HCT116 (cell line): ENCODE results near the gene KPNA4. TPM values are rescaled to one million over a fixed set of nuclear protein-coding genes. Genes with fewer than 3 reads are reported as not detected.

ENCODE experiments used
- ATAC-seq: fragments of 200-7000 bp; cut with Tn5 transposase; 2 replicates; pipeline ENCODE4 v1.9.1; 2020; ENCODE audit warnings: mild to moderate bottlenecking, moderate library complexity
- BruUV-seq: library from RNA; stranded (reverse); fragments of 400-500 nt; replicated peaks from 2 replicates; lab custom pipeline; 2021; lab: Mats Ljungman, UMichigan
- CTCF ChIA-PET: fragments of 300-600 bp; sonication (Branson Sonifier 250); formaldehyde crosslinking; loops from one replicate; lab custom pipeline; 2021; ENCODE audit warnings: antibody characterized with exemption; lab: Charles Lee
- POLR2A ChIA-PET: fragments of 300-600, 350-600 bp; sonication (Branson Sonifier 250); formaldehyde crosslinking; loops from one replicate; lab custom pipeline; 2021; ENCODE audit warnings: antibody characterized with exemption; lab: Charles Lee
- RAD21 ChIA-PET, 2 experiments: fragments of 300-600 bp; sonication (Branson Sonifier 250); formaldehyde crosslinking; loops; one replicate each; lab custom pipeline; 2023; ENCODE audit warnings: low total read pairs in 2 of 2; ENCODE audit not compliant: uncharacterized antibody in 2 of 2, unreplicated experiment in 2 of 2, low non-redundant PET in 1 of 2; lab: Charles Lee
- DNase-seq: peaks from one replicate; pipeline ENCODE4 v3.0.0-alpha.2; 2010; ENCODE audit warnings: low read depth, low spot score
- H2AFZ ChIP-seq: fragments of 200-600 bp; shearing (Covaris generic), sonication (generic); 2 replicates; pipeline ENCODE4 v1.6.1; 2017; ENCODE audit warnings: low read depth, mixed run types, mixed read lengths, antibody characterized with exemption, low read length; ENCODE audit not compliant: poor library complexity, severe bottlenecking
- H3K27ac ChIP-seq: 2 replicates; pipeline ENCODE4 v1.5.1; 2012; ENCODE audit warnings: low read depth, low read length
- H3K27me3 ChIP-seq: fragments of 200-600 bp; sonication (generic); 2 replicates; pipeline ENCODE4 v1.6.1; 2016; ENCODE audit warnings: mixed run types, low read length, mixed read lengths; ENCODE audit not compliant: insufficient read depth
- H3K36me3 ChIP-seq, 2 experiments: fragments of 200-500 bp in 1 of 2; fragments of 200-600 bp in 1 of 2; sonication (Bioruptor generic) in 1 of 2; sonication (generic) in 1 of 2; 2 replicates each; pipeline versions ENCODE4 v1.5.1 to v1.6.1; 2014 to 2016; ENCODE audit warnings: low read length in 2 of 2, inconsistent platforms in 1 of 2, mixed read lengths in 1 of 2, mixed run types in 1 of 2; ENCODE audit not compliant: insufficient read depth in 2 of 2, control insufficient read depth in 1 of 2
- H3K4me1 ChIP-seq, 2 experiments: fragments of 200-600 bp in 1 of 2; sonication (generic) in 1 of 2; 2 replicates each; pipeline versions ENCODE4 v1.5.1 to v1.6.1; 2012 to 2017; ENCODE audit warnings: low read length in 2 of 2, inconsistent platforms in 1 of 2, mild to moderate bottlenecking in 1 of 2, mixed read lengths in 1 of 2, mixed run types in 1 of 2, moderate library complexity in 1 of 2; ENCODE audit not compliant: insufficient read depth in 2 of 2, control insufficient read depth in 1 of 2
- H3K4me2 ChIP-seq: fragments of 200-600 bp; sonication (generic); 2 replicates; pipeline ENCODE4 v1.6.1; 2017; ENCODE audit warnings: mixed run types, low read length, mixed read lengths
- H3K4me3 ChIP-seq, 2 experiments: fragments of 200-600 bp in 1 of 2; sonication (generic) in 1 of 2; replicated peaks in 1 of 2; 2 replicates each; pipeline ENCODE4 v1.5.1; 2011 to 2016; ENCODE audit warnings: low read length in 2 of 2, control low read depth in 1 of 2, low read depth in 1 of 2, mild to moderate bottlenecking in 1 of 2, mixed read lengths in 1 of 2, mixed run types in 1 of 2
- H3K79me2 ChIP-seq: fragments of 200-600 bp; sonication (generic); 2 replicates; pipeline ENCODE4 v1.6.1; 2017; ENCODE audit warnings: mild to moderate bottlenecking, mixed run types, low read length, moderate library complexity, mixed read lengths; ENCODE audit not compliant: insufficient read depth
- H3K9ac ChIP-seq: fragments of 200-600 bp; sonication (generic); 2 replicates; pipeline ENCODE4 v1.6.1; 2016; ENCODE audit warnings: low read length, mixed read lengths
- H3K9me2 ChIP-seq: fragments of 200-600 bp; sonication (generic), shearing (Covaris generic); 2 replicates; pipeline ENCODE4 v1.6.1; 2017; ENCODE audit warnings: mixed run types, mild to moderate bottlenecking, moderate library complexity; ENCODE audit not compliant: insufficient read depth
- H3K9me3 ChIP-seq, 2 experiments: fragments of 200-500 bp in 1 of 2; fragments of 200-600 bp in 1 of 2; sonication (Bioruptor generic) in 1 of 2; sonication (generic) in 1 of 2; 2 replicates each; pipeline ENCODE4 v1.6.1; 2014 to 2017; ENCODE audit warnings: low read length in 2 of 2, mixed read lengths in 2 of 2, inconsistent platforms in 1 of 2, low read depth in 1 of 2, mild to moderate bottlenecking in 1 of 2, mixed run types in 1 of 2, moderate library complexity in 1 of 2; ENCODE audit not compliant: control insufficient read depth in 1 of 2, insufficient read depth in 1 of 2
- H4K20me1 ChIP-seq: fragments of 200-600 bp; sonication (generic), shearing (Covaris generic); 2 replicates; pipeline ENCODE4 v1.6.1; 2017; ENCODE audit warnings: mixed run types, mild to moderate bottlenecking, moderate library complexity; ENCODE audit not compliant: insufficient read depth
- ELF1 ChIP-seq: IDR thresholded peaks from 2 replicates; pipeline ENCODE4 v1.6.1; 2012; ENCODE audit warnings: low read depth, borderline replicate concordance
- FOSL1 ChIP-seq: IDR thresholded peaks from 2 replicates; pipeline ENCODE4 v1.6.1; 2012; ENCODE audit warnings: low read depth
- POLR2AphosphoS5 ChIP-seq: IDR thresholded peaks from 2 replicates; pipeline ENCODE4 v1.6.1; 2011; ENCODE audit warnings: mild to moderate bottlenecking, low read depth, low read length, moderate library complexity
- SIN3A ChIP-seq: IDR thresholded peaks from 2 replicates; pipeline ENCODE4 v1.6.1; 2012; ENCODE audit warnings: low read depth
- SP1 ChIP-seq: IDR thresholded peaks from 2 replicates; pipeline ENCODE4 v1.6.1; 2012; ENCODE audit warnings: low read depth
- TCF7L2 ChIP-seq: IDR thresholded peaks from 2 replicates; pipeline ENCODE4 v1.7.0; 2011; ENCODE audit warnings: borderline replicate concordance, inconsistent platforms; ENCODE audit not compliant: insufficient read depth, insufficient read length; ENCODE audit errors: extremely low read depth
- intact Hi-C: fragments of 100-400 bp; cut with micrococcal nuclease; formaldehyde crosslinking; loops from 2 replicates; pipeline ENCODE4 v1.10.0; 2022
- total RNA-seq: library from RNA; stranded (reverse); gene quantifications from one replicate; pipeline ENCODE4 v1.2.1, GENCODE V29; 2021; ENCODE audit not compliant: unreplicated experiment
- TF ChIP-seq, protein P1 (sequence below): IDR thresholded peaks from 2 replicates; pipeline ENCODE4 v1.6.1; 2011; ENCODE audit warnings: mild to moderate bottlenecking, low read length, moderate library complexity; ENCODE audit not compliant: insufficient replicate concordance; ENCODE audit errors: extremely low read depth
- TF ChIP-seq, protein P2 (sequence below), 3 experiments: fragments of 200-600 bp in 1 of 3; sonication (generic) in 1 of 3; IDR thresholded peaks in 2 of 3; conservative IDR thresholded peaks in 1 of 3; 2 replicates each; pipeline ENCODE4 v1.5.1; 2012 to 2017; ENCODE audit warnings: low read depth in 2 of 3, low read length in 2 of 3, antibody characterized with exemption in 1 of 3, borderline replicate concordance in 1 of 3, control low read depth in 1 of 3, mild to moderate bottlenecking in 1 of 3, mixed read lengths in 1 of 3, mixed run types in 1 of 3, moderate library complexity in 1 of 3; ENCODE audit not compliant: insufficient read depth in 1 of 3
- TF ChIP-seq, protein P3 (sequence below): IDR thresholded peaks from 2 replicates; pipeline ENCODE4 v1.6.1; 2012; ENCODE audit warnings: low read depth

The KPNA4 gene
- total RNA-seq, 1 experiment from 2014 or later: 43.1 TPM

DNA sequence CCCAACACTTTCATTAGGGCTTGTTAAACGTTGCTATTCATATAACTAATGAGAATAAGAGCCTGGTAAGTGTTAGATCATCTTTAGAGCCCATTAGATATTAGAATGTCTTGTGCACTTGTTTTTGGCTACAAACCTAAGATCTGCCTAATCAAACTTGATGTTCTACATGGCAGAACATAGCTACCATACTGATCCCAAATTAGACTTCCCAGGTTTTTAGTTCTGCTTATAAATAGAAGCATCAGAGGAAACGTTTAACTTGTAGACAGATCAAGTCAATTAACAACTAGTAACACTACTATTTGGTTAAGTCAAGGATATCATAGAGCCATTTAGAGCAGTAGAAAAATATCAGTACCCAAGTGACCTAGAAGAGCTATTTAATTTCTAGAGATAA, 11.7 kb upstream of the KPNA4 start:
- no peaks in the 10 kb centered on the region for H3K9me3 ChIP-seq
- intact Hi-C loops: loop anchor here (1.0 to 10.0 kb wide), 3 partner anchors 365 to 848 kb away; partner anchors contain the start of gene NMD3
- POLR2A ChIA-PET: no interaction called here
- no peak overlapping the region for H3K27ac ChIP-seq
- no peak for TF ChIP-seq SIN3A
- TF ChIP-seq POLR2AphosphoS5: no peak
- no peak for TF ChIP-seq SP1
- TF ChIP-seq ELF1: no peak
- TF ChIP-seq, protein P1, sequence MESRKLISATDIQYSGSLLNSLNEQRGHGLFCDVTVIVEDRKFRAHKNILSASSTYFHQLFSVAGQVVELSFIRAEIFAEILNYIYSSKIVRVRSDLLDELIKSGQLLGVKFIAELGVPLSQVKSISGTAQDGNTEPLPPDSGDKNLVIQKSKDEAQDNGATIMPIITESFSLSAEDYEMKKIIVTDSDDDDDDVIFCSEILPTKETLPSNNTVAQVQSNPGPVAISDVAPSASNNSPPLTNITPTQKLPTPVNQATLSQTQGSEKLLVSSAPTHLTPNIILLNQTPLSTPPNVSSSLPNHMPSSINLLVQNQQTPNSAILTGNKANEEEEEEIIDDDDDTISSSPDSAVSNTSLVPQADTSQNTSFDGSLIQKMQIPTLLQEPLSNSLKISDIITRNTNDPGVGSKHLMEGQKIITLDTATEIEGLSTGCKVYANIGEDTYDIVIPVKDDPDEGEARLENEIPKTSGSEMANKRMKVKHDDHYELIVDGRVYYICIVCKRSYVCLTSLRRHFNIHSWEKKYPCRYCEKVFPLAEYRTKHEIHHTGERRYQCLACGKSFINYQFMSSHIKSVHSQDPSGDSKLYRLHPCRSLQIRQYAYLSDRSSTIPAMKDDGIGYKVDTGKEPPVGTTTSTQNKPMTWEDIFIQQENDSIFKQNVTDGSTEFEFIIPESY: no peak
- RAD21 ChIA-PET: no interaction called here
- CTCF ChIA-PET: interaction anchor here (0.6 to 0.7 kb wide), 2 partner anchors 9 to 368 kb away, joined by 3 read pairs; no protein-coding TSS in a partner anchor
- no peak for DNase-seq
- no TSS peak for BruUV-seq
- peak overlapping the region; percentile 81 for H2AFZ ChIP-seq
- no peak overlapping the region for H3K4me2 ChIP-seq
- H3K79me2 ChIP-seq: no peaks in the 10 kb centered on the region
- ATAC-seq: no peak
- H3K36me3 ChIP-seq: no peaks in the 10 kb centered on the region
- H3K4me3 ChIP-seq: no peak overlapping the region
- H3K9ac ChIP-seq: no peak overlapping the region
- no peaks in the 10 kb centered on the region for H3K27me3 ChIP-seq
- H3K9me2 ChIP-seq: no peaks in the 10 kb centered on the region
- no peaks in the 10 kb centered on the region for H4K20me1 ChIP-seq
- no peaks in the 10 kb centered on the region for H3K4me1 ChIP-seq

DNA sequence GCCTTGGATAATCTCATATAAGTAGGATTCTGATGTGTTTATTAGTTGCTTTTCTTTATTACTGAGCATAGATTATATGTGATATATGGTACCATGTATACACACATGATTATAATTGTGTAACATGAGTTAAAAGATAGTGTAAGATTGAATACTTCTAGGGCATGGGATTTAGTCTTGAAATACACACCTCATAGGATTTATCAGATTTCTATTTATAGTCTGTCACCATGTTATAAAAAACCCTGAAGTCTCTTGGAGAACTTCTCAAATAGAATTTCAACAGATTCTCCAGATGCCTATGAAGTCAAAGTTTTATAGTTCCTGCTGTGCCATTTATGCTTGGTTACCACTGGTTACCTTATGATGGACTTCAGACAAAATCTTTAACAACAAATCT, 11.2 kb upstream of the KPNA4 start:
- ChIA-PET POLR2A (no interaction called here), CTCF (interaction anchor here (0.6 to 0.7 kb wide), 2 partner anchors 8 to 368 kb away, joined by 3 read pairs; no protein-coding TSS in a partner anchor), RAD21 (no interaction called here)
- no peaks in the 10 kb centered on the region for H4K20me1 ChIP-seq
- H3K27me3 ChIP-seq: no peaks in the 10 kb centered on the region
- no peaks in the 10 kb centered on the region for H3K9me2 ChIP-seq
- intact Hi-C loops: loop anchor here (1.0 to 10.0 kb wide), 3 partner anchors 366 to 848 kb away; partner anchors contain the start of gene NMD3
- no peak overlapping the region for H3K4me2 ChIP-seq
- DNase-seq: no peak
- H3K79me2 ChIP-seq: no peaks in the 10 kb centered on the region
- H3K27ac ChIP-seq: no peak overlapping the region
- no peak for ATAC-seq
- H3K36me3 ChIP-seq: no peaks in the 10 kb centered on the region
- BruUV-seq: no TSS peak
- no peak overlapping the region for H3K9ac ChIP-seq
- H2AFZ ChIP-seq: no peak overlapping the region
- H3K4me3 ChIP-seq: no peak overlapping the region
- no peaks in the 10 kb centered on the region for H3K4me1 ChIP-seq
- no peaks in the 10 kb centered on the region for H3K9me3 ChIP-seq
- TF ChIP-seq, protein P2, sequence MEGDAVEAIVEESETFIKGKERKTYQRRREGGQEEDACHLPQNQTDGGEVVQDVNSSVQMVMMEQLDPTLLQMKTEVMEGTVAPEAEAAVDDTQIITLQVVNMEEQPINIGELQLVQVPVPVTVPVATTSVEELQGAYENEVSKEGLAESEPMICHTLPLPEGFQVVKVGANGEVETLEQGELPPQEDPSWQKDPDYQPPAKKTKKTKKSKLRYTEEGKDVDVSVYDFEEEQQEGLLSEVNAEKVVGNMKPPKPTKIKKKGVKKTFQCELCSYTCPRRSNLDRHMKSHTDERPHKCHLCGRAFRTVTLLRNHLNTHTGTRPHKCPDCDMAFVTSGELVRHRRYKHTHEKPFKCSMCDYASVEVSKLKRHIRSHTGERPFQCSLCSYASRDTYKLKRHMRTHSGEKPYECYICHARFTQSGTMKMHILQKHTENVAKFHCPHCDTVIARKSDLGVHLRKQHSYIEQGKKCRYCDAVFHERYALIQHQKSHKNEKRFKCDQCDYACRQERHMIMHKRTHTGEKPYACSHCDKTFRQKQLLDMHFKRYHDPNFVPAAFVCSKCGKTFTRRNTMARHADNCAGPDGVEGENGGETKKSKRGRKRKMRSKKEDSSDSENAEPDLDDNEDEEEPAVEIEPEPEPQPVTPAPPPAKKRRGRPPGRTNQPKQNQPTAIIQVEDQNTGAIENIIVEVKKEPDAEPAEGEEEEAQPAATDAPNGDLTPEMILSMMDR (IDR thresholded peaks at IDR 0.05 in 2 of 3, conservative IDR thresholded peaks at IDR 0.05 in 1 of 3; ENCODE audit: borderline replicate concordance in 1 of 3, insufficient read depth in 1 of 3, low read depth in 2 of 3, low read length in 2 of 3): no peak
- TF ChIP-seq, protein P3, sequence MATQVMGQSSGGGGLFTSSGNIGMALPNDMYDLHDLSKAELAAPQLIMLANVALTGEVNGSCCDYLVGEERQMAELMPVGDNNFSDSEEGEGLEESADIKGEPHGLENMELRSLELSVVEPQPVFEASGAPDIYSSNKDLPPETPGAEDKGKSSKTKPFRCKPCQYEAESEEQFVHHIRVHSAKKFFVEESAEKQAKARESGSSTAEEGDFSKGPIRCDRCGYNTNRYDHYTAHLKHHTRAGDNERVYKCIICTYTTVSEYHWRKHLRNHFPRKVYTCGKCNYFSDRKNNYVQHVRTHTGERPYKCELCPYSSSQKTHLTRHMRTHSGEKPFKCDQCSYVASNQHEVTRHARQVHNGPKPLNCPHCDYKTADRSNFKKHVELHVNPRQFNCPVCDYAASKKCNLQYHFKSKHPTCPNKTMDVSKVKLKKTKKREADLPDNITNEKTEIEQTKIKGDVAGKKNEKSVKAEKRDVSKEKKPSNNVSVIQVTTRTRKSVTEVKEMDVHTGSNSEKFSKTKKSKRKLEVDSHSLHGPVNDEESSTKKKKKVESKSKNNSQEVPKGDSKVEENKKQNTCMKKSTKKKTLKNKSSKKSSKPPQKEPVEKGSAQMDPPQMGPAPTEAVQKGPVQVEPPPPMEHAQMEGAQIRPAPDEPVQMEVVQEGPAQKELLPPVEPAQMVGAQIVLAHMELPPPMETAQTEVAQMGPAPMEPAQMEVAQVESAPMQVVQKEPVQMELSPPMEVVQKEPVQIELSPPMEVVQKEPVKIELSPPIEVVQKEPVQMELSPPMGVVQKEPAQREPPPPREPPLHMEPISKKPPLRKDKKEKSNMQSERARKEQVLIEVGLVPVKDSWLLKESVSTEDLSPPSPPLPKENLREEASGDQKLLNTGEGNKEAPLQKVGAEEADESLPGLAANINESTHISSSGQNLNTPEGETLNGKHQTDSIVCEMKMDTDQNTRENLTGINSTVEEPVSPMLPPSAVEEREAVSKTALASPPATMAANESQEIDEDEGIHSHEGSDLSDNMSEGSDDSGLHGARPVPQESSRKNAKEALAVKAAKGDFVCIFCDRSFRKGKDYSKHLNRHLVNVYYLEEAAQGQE: no peak
- TF ChIP-seq FOSL1: no peak
- no peak for TF ChIP-seq POLR2AphosphoS5
- no peak for TF ChIP-seq TCF7L2
